Neural progenitor cell (in vitro differentiated cells): ENCODE data around the gene VAV2. TPM values are rescaled to one million over a fixed set of nuclear protein-coding genes. Genes with fewer than 3 reads are reported as not detected.

Experiments used
- DNase-seq: peaks from one replicate; pipeline ENCODE4 v3.0.0-alpha.2; 2016; ENCODE audit warnings: low spot score
- H2AFZ ChIP-seq: fragments of 200-600 bp; sonication (generic); replicated peaks from 2 replicates; pipeline ENCODE4 v1.6.1; 2016; ENCODE audit warnings: antibody characterized with exemption
- H3F3A ChIP-seq: fragments of 200-600 bp; sonication (generic); 2 replicates; pipeline ENCODE4 v1.6.1; 2016; ENCODE audit warnings: antibody characterized with exemption, low read depth
- H3K27ac ChIP-seq: fragments of 200-600 bp; sonication (generic); 2 replicates; pipeline ENCODE4 v1.5.1; 2016; ENCODE audit warnings: mild to moderate bottlenecking
- H3K27me3 ChIP-seq: fragments of 200-600 bp; sonication (generic); 2 replicates; pipeline ENCODE4 v1.6.1; 2016; ENCODE audit warnings: mild to moderate bottlenecking, moderate library complexity
- H3K36me3 ChIP-seq: fragments of 200-600 bp; sonication (generic); 2 replicates; pipeline ENCODE4 v1.5.1; 2016
- H3K4me1 ChIP-seq: fragments of 200-600 bp; sonication (generic); 2 replicates; pipeline ENCODE4 v1.6.1; 2016; ENCODE audit warnings: mixed run types
- H3K4me2 ChIP-seq: fragments of 200-600 bp; sonication (generic); 2 replicates; pipeline ENCODE4 v1.6.1; 2016
- H3K4me3 ChIP-seq: fragments of 200-600 bp; sonication (generic); 2 replicates; pipeline ENCODE4 v1.5.1; 2016
- H3K79me2 ChIP-seq: fragments of 200-600 bp; sonication (generic); 2 replicates; pipeline ENCODE4 v1.6.1; 2016; ENCODE audit warnings: low read depth
- H3K9ac ChIP-seq: fragments of 200-600 bp; sonication (generic); 2 replicates; pipeline ENCODE4 v1.6.1; 2016
- H3K9me3 ChIP-seq: fragments of 200-600 bp; sonication (generic); 2 replicates; pipeline ENCODE4 v1.5.1; 2016; ENCODE audit warnings: low read depth
- H4K20me1 ChIP-seq: fragments of 200-600 bp; sonication (generic); 2 replicates; pipeline ENCODE4 v1.6.1; 2016; ENCODE audit warnings: low read depth
- H3K27ac Mint-ChIP-seq: 3 replicates; pipeline ENCODE4 v1.8.0; 2021; ENCODE audit warnings: mixed read lengths
- H3K27me3 Mint-ChIP-seq: 2 replicates; pipeline ENCODE4 v1.8.0; 2022; ENCODE audit warnings: low read depth, mild to moderate bottlenecking, inconsistent platforms, moderate library complexity, mixed read lengths; ENCODE audit not compliant: insufficient read depth
- H3K36me3 Mint-ChIP-seq: 3 replicates; pipeline ENCODE4 v1.8.0; 2021; ENCODE audit warnings: mixed read lengths
- H3K4me1 Mint-ChIP-seq: 3 replicates; pipeline ENCODE4 v1.8.0; 2021; ENCODE audit warnings: mixed read lengths
- H3K4me3 Mint-ChIP-seq: 3 replicates; pipeline ENCODE4 v1.8.0; 2021; ENCODE audit warnings: mild to moderate bottlenecking, moderate library complexity, mixed read lengths
- H3K9me3 Mint-ChIP-seq: 3 replicates; pipeline ENCODE4 v1.8.0; 2020; ENCODE audit warnings: mixed read lengths
- EZH2 ChIP-seq: fragments of 200-600 bp; sonication (generic); IDR thresholded peaks from 2 replicates; pipeline ENCODE4 v1.6.1; 2017; ENCODE audit warnings: antibody characterized with exemption, mild to moderate bottlenecking, moderate library complexity
- EZH2phosphoT487 ChIP-seq: fragments of 200-600 bp; sonication (generic); IDR thresholded peaks from 2 replicates; pipeline ENCODE4 v1.6.1; 2017; ENCODE audit warnings: antibody characterized with exemption
- total RNA-seq: library from RNA; depleted of rRNA; stranded (reverse); fragments of >200 nt; gene quantifications from 2 replicates; pipeline ENCODE4 v1.2.3, GENCODE V29; 2015; ENCODE audit warnings: low replicate concordance
- TF ChIP-seq, protein P1 (sequence below): fragments of 200-600 bp; sonication (generic); IDR thresholded peaks from 2 replicates; pipeline ENCODE4 v1.5.1; 2017; ENCODE audit warnings: antibody characterized with exemption, mild to moderate bottlenecking

Gene VAV2
- total RNA-seq, 1 donor from 2014 or later = 12.9 TPM

- Histone ChIP-seq H4K20me1 (peaks cover 7% of the 10 kb centered on the region), H3K9me3 (no peaks in the 10 kb centered on the region), H3K27ac (no peak overlapping the region), H3K27me3 (no peaks in the 10 kb centered on the region), H3K4me1 (no peaks in the 10 kb centered on the region), H3F3A (no peaks in the 10 kb centered on the region), H3K4me2 (no peak overlapping the region), H3K36me3 (no peaks in the 10 kb centered on the region), H3K9ac (no peak overlapping the region), H3K79me2 (no peaks in the 10 kb centered on the region), H3K4me3 (no peak overlapping the region), H2AFZ (no peak overlapping the region)
- peaks cover 1% of the 10 kb centered on the region for H3K36me3 Mint-ChIP-seq
- TF ChIP-seq, protein P1, sequence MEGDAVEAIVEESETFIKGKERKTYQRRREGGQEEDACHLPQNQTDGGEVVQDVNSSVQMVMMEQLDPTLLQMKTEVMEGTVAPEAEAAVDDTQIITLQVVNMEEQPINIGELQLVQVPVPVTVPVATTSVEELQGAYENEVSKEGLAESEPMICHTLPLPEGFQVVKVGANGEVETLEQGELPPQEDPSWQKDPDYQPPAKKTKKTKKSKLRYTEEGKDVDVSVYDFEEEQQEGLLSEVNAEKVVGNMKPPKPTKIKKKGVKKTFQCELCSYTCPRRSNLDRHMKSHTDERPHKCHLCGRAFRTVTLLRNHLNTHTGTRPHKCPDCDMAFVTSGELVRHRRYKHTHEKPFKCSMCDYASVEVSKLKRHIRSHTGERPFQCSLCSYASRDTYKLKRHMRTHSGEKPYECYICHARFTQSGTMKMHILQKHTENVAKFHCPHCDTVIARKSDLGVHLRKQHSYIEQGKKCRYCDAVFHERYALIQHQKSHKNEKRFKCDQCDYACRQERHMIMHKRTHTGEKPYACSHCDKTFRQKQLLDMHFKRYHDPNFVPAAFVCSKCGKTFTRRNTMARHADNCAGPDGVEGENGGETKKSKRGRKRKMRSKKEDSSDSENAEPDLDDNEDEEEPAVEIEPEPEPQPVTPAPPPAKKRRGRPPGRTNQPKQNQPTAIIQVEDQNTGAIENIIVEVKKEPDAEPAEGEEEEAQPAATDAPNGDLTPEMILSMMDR = no peak
- TF ChIP-seq EZH2 = no peak
- TF ChIP-seq EZH2phosphoT487 = no peak
- no peaks in the 10 kb centered on the region for H3K9me3 Mint-ChIP-seq
- no peak overlapping the region for H3K4me3 Mint-ChIP-seq
- no peak for DNase-seq
- H3K4me1 Mint-ChIP-seq = no peaks in the 10 kb centered on the region
- peaks cover 5% of the 10 kb centered on the region for H3K27me3 Mint-ChIP-seq
- no peak overlapping the region for H3K27ac Mint-ChIP-seq
Observed at GRCh38 chr9:133779516-133780403, 212.4 kb downstream of the VAV2 start.

GRCh38 chr9:133779081-133779480, 213.0 kb downstream of the VAV2 start:
- Mint-ChIP-seq H3K4me3 (no peak overlapping the region), H3K4me1 (no peaks in the 10 kb centered on the region), H3K36me3 (peaks cover 2% of the 10 kb centered on the region), H3K27ac (peak overlapping the region; percentile 29), H3K9me3 (no peaks in the 10 kb centered on the region), H3K27me3 (peaks cover 3% of the 10 kb centered on the region)
- Histone ChIP-seq H3F3A (no peaks in the 10 kb centered on the region), H4K20me1 (peaks cover 7% of the 10 kb centered on the region), H3K36me3 (no peaks in the 10 kb centered on the region), H3K79me2 (no peaks in the 10 kb centered on the region), H3K9me3 (no peaks in the 10 kb centered on the region), H3K27me3 (no peaks in the 10 kb centered on the region), H3K4me2 (no peak overlapping the region), H3K27ac (no peak overlapping the region), H3K4me1 (no peaks in the 10 kb centered on the region), H2AFZ (no peak overlapping the region), H3K4me3 (no peak overlapping the region), H3K9ac (no peak overlapping the region)
- no peak for DNase-seq
- TF ChIP-seq EZH2 (no peak), EZH2phosphoT487 (no peak)
- TF ChIP-seq, protein P1 = no peak

GRCh38 chr9:133778336-133779013, 213.6 kb downstream of the VAV2 start:
- no peak overlapping the region for H3K9ac ChIP-seq
- Mint-ChIP-seq H3K27ac (no peak overlapping the region), H3K36me3 (peaks cover 2% of the 10 kb centered on the region), H3K4me1 (no peaks in the 10 kb centered on the region), H3K9me3 (no peaks in the 10 kb centered on the region), H3K27me3 (peaks cover 3% of the 10 kb centered on the region), H3K4me3 (no peak overlapping the region)
- no peaks in the 10 kb centered on the region for H3F3A ChIP-seq
- H3K4me3 ChIP-seq = no peak overlapping the region
- H3K36me3 ChIP-seq = no peaks in the 10 kb centered on the region
- TF ChIP-seq EZH2phosphoT487 = no peak
- no peak for TF ChIP-seq EZH2
- TF ChIP-seq, protein P1 = no peak
- DNase-seq = no peak
- H4K20me1 ChIP-seq = peaks cover 7% of the 10 kb centered on the region
- no peaks in the 10 kb centered on the region for H3K27me3 ChIP-seq
- no peak overlapping the region for H2AFZ ChIP-seq
- no peaks in the 10 kb centered on the region for H3K4me1 ChIP-seq
- H3K27ac ChIP-seq = no peak overlapping the region
- no peak overlapping the region for H3K4me2 ChIP-seq
- H3K79me2 ChIP-seq = no peaks in the 10 kb centered on the region
- H3K9me3 ChIP-seq = no peaks in the 10 kb centered on the region
